Lower lobe of right lung (tissue), 2 donors: ENCODE data around the gene TADA2A. TPM values are rescaled to one million over a fixed set of nuclear protein-coding genes. Genes with fewer than 3 reads are reported as not detected.
A peak's percentile ranks its signal among the peaks of the same experiment; 100 is the strongest.

ENCODE experiments used
- ATAC-seq, 2 donors: fragments of 200-7000 bp; cut with Tn5 transposase; one replicate each; pipeline ENCODE4 v1.9.1; 2020 to 2022; ENCODE audit warnings: mild to moderate bottlenecking in 2 of 2, moderate library complexity in 2 of 2
- DNase-seq: peaks from one replicate; pipeline ENCODE4 v3.0.0-alpha.2; 2020
- H3K27ac ChIP-seq: fragments of 200-600 bp; one replicate; pipeline ENCODE4 v1.8.0; 2022
- H3K27me3 ChIP-seq: fragments of 200-600 bp; one replicate; pipeline ENCODE4 v1.8.0; 2022; ENCODE audit warnings: low read depth
- H3K36me3 ChIP-seq: fragments of 200-600 bp; one replicate; pipeline ENCODE4 v1.8.0; 2022; ENCODE audit warnings: mild to moderate bottlenecking
- H3K4me1 ChIP-seq: fragments of 200-600 bp; one replicate; pipeline ENCODE4 v1.8.0; 2022
- H3K4me3 ChIP-seq: fragments of 200-600 bp; one replicate; pipeline ENCODE4 v1.8.0; 2022; ENCODE audit warnings: mild to moderate bottlenecking
- H3K9me3 ChIP-seq: fragments of 200-600 bp; one replicate; pipeline ENCODE4 v1.8.0; 2022
- CTCF ChIP-seq: fragments of 200-600 bp; IDR thresholded peaks from one replicate; pipeline ENCODE4 v1.8.0; 2022; ENCODE audit warnings: antibody characterized with exemption, mild to moderate bottlenecking
- intact Hi-C: fragments of 100-400 bp; cut with DNase I; formaldehyde crosslinking; loops from one replicate; pipeline ENCODE4 v1.11.0; 2022
- total RNA-seq: library from RNA; stranded (reverse); fragmentation: NEBNext Ultra II Directional; extraction: Animal tissue kit (Norgen Biotek cat#: 25700); gene quantifications from one replicate; pipeline ENCODE4 v1.2.1, GENCODE V29; 2021
- donor health status: DM: no; HTN: yes; CAD: no; lungs with severe emphysema.

The TADA2A gene
- total RNA-seq, 1 donor from 2014 or later = 20.5 TPM

- Histone ChIP-seq H3K27ac (no peak overlapping the region), H3K27me3 (no peaks in the 10 kb centered on the region), H3K4me1 (peaks cover 17% of the 10 kb centered on the region), H3K9me3 (no peaks in the 10 kb centered on the region), H3K4me3 (no peak overlapping the region), H3K36me3 (peaks cover 17% of the 10 kb centered on the region)
- ATAC-seq (peak in 1 of 2 donors; percentile 12), DNase-seq (no peak)
- TF ChIP-seq CTCF = no peak
- intact Hi-C loops = no loop called here
Observed at GRCh38 chr17:37483311-37484039, 76.8 kb downstream of the TADA2A start.

GRCh38 chr17:37485938-37486570, 79.4 kb downstream of the TADA2A start:
- Histone ChIP-seq H3K36me3 (no peaks in the 10 kb centered on the region), H3K4me3 (no peak overlapping the region), H3K27me3 (no peaks in the 10 kb centered on the region), H3K27ac (no peak overlapping the region), H3K9me3 (no peaks in the 10 kb centered on the region), H3K4me1 (peaks cover 36% of the 10 kb centered on the region)
- intact Hi-C loops = no loop called here
- DNase-seq = no peak
- ATAC-seq = no peak
- TF ChIP-seq CTCF = no peak

- Histone ChIP-seq H3K36me3 (no peaks in the 10 kb centered on the region), H3K27me3 (no peaks in the 10 kb centered on the region), H3K4me1 (peaks cover 41% of the 10 kb centered on the region), H3K27ac (peak overlapping the region; percentile 92), H3K9me3 (no peaks in the 10 kb centered on the region), H3K4me3 (peak overlapping the region; percentile 85)
- intact Hi-C loops = no loop called here
- no peak for TF ChIP-seq CTCF
- ATAC-seq (peak; percentile 58 to 70), DNase-seq (no peak)
Observed at GRCh38 chr17:37488009-37488604, 81.4 kb downstream of the TADA2A start.

- H3K27me3 ChIP-seq = no peaks in the 10 kb centered on the region
- TF ChIP-seq CTCF = no peak
- peak overlapping the region; percentile 92 for H3K27ac ChIP-seq
- peaks cover 36% of the 10 kb centered on the region for H3K4me1 ChIP-seq
- no peaks in the 10 kb centered on the region for H3K36me3 ChIP-seq
- peak; percentile 83 for DNase-seq
- intact Hi-C loops = no loop called here
- H3K9me3 ChIP-seq = no peaks in the 10 kb centered on the region
- ATAC-seq = peak; percentile 88 to 92
- H3K4me3 ChIP-seq = peak overlapping the region; percentile 85
Observed at GRCh38 chr17:37488607-37489196, 82.0 kb downstream of the TADA2A start.

GRCh38 chr17:37489197-37490001, 82.7 kb downstream of the TADA2A start, which contains the start of gene DUSP14:
Gene DUSP14, plus strand, starts transcription at chr17:37489891. Its CDS starts 22,382 bp downstream, at chr17:37512273.
- peaks cover 36% of the 10 kb centered on the region for H3K4me1 ChIP-seq
- H3K4me3 ChIP-seq = peak within 1 kb of the TSS; percentile 85
- intact Hi-C loops = no loop called here
- no peaks in the 10 kb centered on the region for H3K36me3 ChIP-seq
- peak within 1 kb of the TSS; percentile 92 for H3K27ac ChIP-seq
- ATAC-seq = peak; percentile 88 to 95
- no peak for TF ChIP-seq CTCF
- no peaks in the 10 kb centered on the region for H3K9me3 ChIP-seq
- peak; percentile 82 for DNase-seq
- no peaks in the 10 kb centered on the region for H3K27me3 ChIP-seq
